Tongue (tissue), 2 donors: Measurements from ENCODE around the gene IL17F. TPM values are rescaled to one million over a fixed set of nuclear protein-coding genes. Genes with fewer than 3 reads are reported as not detected.

Experiments used
- DNase-seq: peaks from one replicate; pipeline ENCODE4 v3.0.0-alpha.2; 2015
- total RNA-seq: library from RNA; depleted of rRNA; stranded (reverse); fragments of >200 nt; gene quantifications from one replicate; pipeline ENCODE4 v1.2.3, GENCODE V29; 2014

Gene IL17F
- total RNA-seq, 1 donor from 2014 or later: not detected

DNA sequence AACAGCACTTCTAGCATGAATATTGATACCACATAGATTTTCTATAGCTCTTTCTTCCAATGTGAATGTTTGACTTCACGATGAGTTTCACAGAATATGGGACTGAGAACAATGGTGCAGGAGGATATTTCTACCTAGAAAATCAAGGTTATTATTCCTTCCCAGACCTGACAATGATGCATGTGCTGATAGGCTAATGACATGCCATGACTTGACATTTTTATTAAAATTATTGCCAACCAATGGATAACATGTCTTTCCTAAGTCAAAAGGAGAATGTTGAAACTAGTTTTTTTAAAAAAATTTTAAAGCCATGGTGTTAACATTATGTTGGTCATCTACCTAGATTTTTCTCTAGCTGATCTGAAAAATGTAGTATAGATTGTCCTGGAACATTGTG, 57.2 kb downstream of the IL17F start:
- no peak for DNase-seq

Other genes starting within 250 kb of the IL17F start
- gene PKHD1, start 156.9 kb downstream of the IL17F start, total RNA-seq: 1.4 TPM
- gene IL17A, start 58.1 kb downstream of the IL17F start, total RNA-seq: not detected
- gene MCM3, start 40.2 kb upstream of the IL17F start, total RNA-seq: 59.9 TPM
- gene PAQR8, start 117.7 kb upstream of the IL17F start, total RNA-seq: 9.2 TPM
- gene EFHC1, start 175.8 kb upstream of the IL17F start, total RNA-seq: 26.7 TPM